ENCODE data around the gene HLA-E.

Gene HLA-E

DNA sequence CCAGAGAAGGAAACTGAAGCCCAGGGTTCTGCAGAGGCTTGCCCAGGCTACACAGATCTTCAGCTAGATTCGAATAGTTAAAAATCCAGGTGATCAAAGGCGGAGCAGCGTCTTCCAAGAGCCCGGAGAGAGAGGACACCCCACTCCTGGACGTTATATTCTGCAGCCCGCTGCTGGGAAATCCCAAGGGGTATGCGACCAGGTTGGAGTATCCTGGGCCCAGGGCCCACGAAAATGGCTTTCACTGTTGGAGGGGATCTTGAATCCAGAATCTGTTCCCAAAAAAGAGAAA, 44.9 kb upstream of the HLA-E start:
- no peak for TF ChIP-seq EZH2phosphoT487 (IDR thresholded peaks at IDR 0.05; ENCODE audit: low read depth)
- TF ChIP-seq, protein P1, sequence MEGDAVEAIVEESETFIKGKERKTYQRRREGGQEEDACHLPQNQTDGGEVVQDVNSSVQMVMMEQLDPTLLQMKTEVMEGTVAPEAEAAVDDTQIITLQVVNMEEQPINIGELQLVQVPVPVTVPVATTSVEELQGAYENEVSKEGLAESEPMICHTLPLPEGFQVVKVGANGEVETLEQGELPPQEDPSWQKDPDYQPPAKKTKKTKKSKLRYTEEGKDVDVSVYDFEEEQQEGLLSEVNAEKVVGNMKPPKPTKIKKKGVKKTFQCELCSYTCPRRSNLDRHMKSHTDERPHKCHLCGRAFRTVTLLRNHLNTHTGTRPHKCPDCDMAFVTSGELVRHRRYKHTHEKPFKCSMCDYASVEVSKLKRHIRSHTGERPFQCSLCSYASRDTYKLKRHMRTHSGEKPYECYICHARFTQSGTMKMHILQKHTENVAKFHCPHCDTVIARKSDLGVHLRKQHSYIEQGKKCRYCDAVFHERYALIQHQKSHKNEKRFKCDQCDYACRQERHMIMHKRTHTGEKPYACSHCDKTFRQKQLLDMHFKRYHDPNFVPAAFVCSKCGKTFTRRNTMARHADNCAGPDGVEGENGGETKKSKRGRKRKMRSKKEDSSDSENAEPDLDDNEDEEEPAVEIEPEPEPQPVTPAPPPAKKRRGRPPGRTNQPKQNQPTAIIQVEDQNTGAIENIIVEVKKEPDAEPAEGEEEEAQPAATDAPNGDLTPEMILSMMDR (IDR thresholded peaks at IDR 0.05; ENCODE audit: low read depth, low read length) = no peak
- Histone ChIP-seq H3K4me2 (ENCODE audit: low read length) (no peak overlapping the region), H3K9ac (ENCODE audit: low read length) (no peak overlapping the region), H3K4me1 (ENCODE audit: low read length) (no peaks in the 10 kb centered on the region), H2AFZ (ENCODE audit: low read depth, low read length) (no peak overlapping the region), H3K9me3 (ENCODE audit: insufficient read depth, low read length) (no peaks in the 10 kb centered on the region), H3K27ac (ENCODE audit: low read length) (no peak overlapping the region), H3K27me3 (ENCODE audit: low read depth, low read length) (peaks cover 46% of the 10 kb centered on the region; the same call in 1 of the 2 replicates), H4K20me1 (ENCODE audit: insufficient read depth, low read length) (no peaks in the 10 kb centered on the region), H3K79me2 (ENCODE audit: low read length) (no peaks in the 10 kb centered on the region), H3K36me3 (replicated peaks; ENCODE audit: low read depth, low read length) (no peaks in the 10 kb centered on the region), H3K4me3 (ENCODE audit: low read length) (no peak overlapping the region)

DNA sequence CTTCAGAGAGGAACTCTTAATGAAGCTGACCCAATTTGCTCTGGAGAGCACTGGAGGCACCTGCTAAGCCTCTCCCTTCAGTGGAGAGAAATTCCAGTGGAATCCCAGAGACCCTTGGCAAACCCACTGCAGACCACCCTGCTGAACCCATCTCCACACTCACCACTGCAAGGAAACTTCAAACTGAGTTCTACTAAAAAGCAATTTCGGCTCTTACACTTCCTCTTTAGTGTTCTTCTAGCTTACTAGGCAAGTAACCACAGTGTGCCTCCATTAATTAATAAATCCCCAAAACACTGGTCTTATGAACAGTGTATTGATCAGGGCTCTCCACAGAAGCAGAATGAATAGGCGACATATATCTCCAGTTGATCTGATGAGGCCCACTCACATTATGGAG, 43.0 kb upstream of the HLA-E start:
- Histone ChIP-seq H3K4me3 (ENCODE audit: low read length) (no peak overlapping the region), H3K27ac (ENCODE audit: low read length) (no peak overlapping the region), H3K79me2 (ENCODE audit: low read length) (no peaks in the 10 kb centered on the region), H3K36me3 (replicated peaks; ENCODE audit: low read depth, low read length) (no peaks in the 10 kb centered on the region), H3K9ac (ENCODE audit: low read length) (no peak overlapping the region), H3K27me3 (ENCODE audit: low read depth, low read length) (peaks cover 49% of the 10 kb centered on the region), H3K9me3 (ENCODE audit: insufficient read depth, low read length) (no peaks in the 10 kb centered on the region), H3K4me2 (ENCODE audit: low read length) (no peak overlapping the region), H2AFZ (ENCODE audit: low read depth, low read length) (no peak overlapping the region), H3K4me1 (ENCODE audit: low read length) (no peaks in the 10 kb centered on the region), H4K20me1 (ENCODE audit: insufficient read depth, low read length) (no peaks in the 10 kb centered on the region)
- no peak for TF ChIP-seq EZH2phosphoT487 (IDR thresholded peaks at IDR 0.05; ENCODE audit: low read depth)

DNA sequence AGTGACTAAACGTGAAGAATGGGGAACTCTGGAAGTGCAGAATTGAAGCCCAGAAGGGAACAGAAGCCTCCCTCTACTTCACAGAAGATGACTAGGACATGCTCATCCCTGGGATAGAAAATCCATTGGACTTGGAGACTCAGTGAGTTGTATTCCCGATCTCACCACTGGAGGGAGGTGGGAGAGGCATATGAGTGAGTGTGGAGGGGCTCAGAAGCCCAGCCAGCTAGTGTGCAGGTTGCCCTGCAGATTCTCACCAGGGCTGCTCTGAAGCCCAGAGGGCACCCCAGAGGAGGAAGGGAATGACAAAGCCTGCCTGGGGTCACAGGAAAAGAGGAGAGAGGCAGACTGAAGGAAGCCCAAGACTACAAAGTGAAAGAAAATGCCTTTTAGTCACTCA, 42.1 kb upstream of the HLA-E start:
- no peak overlapping the region for H2AFZ ChIP-seq (ENCODE audit: low read depth, low read length)
- H3K27ac ChIP-seq (ENCODE audit: low read length) = no peak overlapping the region
- no peaks in the 10 kb centered on the region for H3K4me1 ChIP-seq (ENCODE audit: low read length)
- H3K9me3 ChIP-seq (ENCODE audit: insufficient read depth, low read length) = no peaks in the 10 kb centered on the region
- H3K4me3 ChIP-seq (ENCODE audit: low read length) = no peak overlapping the region
- H4K20me1 ChIP-seq (ENCODE audit: insufficient read depth, low read length) = no peaks in the 10 kb centered on the region
- H3K36me3 ChIP-seq (replicated peaks; ENCODE audit: low read depth, low read length) = no peaks in the 10 kb centered on the region
- H3K4me2 ChIP-seq (ENCODE audit: low read length) = no peak overlapping the region
- peaks cover 48% of the 10 kb centered on the region for H3K27me3 ChIP-seq (ENCODE audit: low read depth, low read length)
- no peaks in the 10 kb centered on the region for H3K79me2 ChIP-seq (ENCODE audit: low read length)
- TF ChIP-seq EZH2phosphoT487 (IDR thresholded peaks at IDR 0.05; ENCODE audit: low read depth) = no peak
- TF ChIP-seq, protein P1 (IDR thresholded peaks at IDR 0.05; ENCODE audit: low read depth, low read length) = no peak
- no peak overlapping the region for H3K9ac ChIP-seq (ENCODE audit: low read length)

DNA sequence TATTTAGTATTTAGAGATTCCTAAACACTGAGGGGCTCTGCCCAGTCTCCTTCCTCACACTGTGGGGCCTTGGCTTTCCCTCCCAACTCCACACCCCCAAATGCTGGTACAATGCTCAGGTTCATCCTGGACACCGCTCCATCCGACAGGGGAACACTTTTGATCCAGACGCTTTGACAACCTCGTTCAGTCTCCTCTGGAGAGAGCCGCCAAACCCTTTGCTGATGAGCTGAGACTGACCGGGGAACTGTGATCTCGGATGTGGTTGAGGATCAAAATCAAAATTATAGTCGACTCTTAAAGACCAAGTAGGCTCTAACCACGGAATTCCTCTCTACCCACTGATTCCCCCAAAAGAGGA, 38.8 kb upstream of the HLA-E start:
- no peaks in the 10 kb centered on the region for H3K79me2 ChIP-seq (ENCODE audit: low read length)
- no peaks in the 10 kb centered on the region for H3K36me3 ChIP-seq (replicated peaks; ENCODE audit: low read depth, low read length)
- peaks cover 47% of the 10 kb centered on the region for H3K27me3 ChIP-seq (ENCODE audit: low read depth, low read length)
- H3K9me3 ChIP-seq (ENCODE audit: insufficient read depth, low read length) = no peaks in the 10 kb centered on the region
- no peak overlapping the region for H3K4me3 ChIP-seq (ENCODE audit: low read length)
- H4K20me1 ChIP-seq (ENCODE audit: insufficient read depth, low read length) = no peaks in the 10 kb centered on the region
- no peak for TF ChIP-seq EZH2phosphoT487 (IDR thresholded peaks at IDR 0.05; ENCODE audit: low read depth)
- TF ChIP-seq, protein P1 (IDR thresholded peaks at IDR 0.05; ENCODE audit: low read depth, low read length) = no peak
- no peak overlapping the region for H3K27ac ChIP-seq (ENCODE audit: low read length)
- no peak overlapping the region for H3K4me2 ChIP-seq (ENCODE audit: low read length)
- no peak overlapping the region for H2AFZ ChIP-seq (ENCODE audit: low read depth, low read length)
- no peaks in the 10 kb centered on the region for H3K4me1 ChIP-seq (ENCODE audit: low read length)
- H3K9ac ChIP-seq (ENCODE audit: low read length) = no peak overlapping the region
